IMR-90 (cell line): Measurements from ENCODE around the gene KRTAP9-2. TPM values are rescaled to one million over a fixed set of nuclear protein-coding genes. Genes with fewer than 3 reads are reported as not detected.

Experiments used
- ATAC-seq: fragments of 200-7000 bp; cut with Tn5 transposase; 2 replicates; pipeline ENCODE4 v1.9.1; 2020; ENCODE audit warnings: low read depth, mild to moderate bottlenecking, moderate library complexity
- BruUV-seq: library from RNA; stranded (reverse); fragments of 400-500 nt; replicated peaks from 2 replicates; lab custom pipeline; 2021; lab: Mats Ljungman, UMichigan
- CTCF ChIA-PET: fragments of 300-600 bp; formaldehyde crosslinking; extraction: SDS; loops from one replicate; lab custom pipeline; 2021; ENCODE audit warnings: antibody characterized with exemption; lab: Yijun Ruan, JAX
- POLR2A ChIA-PET: fragments of 300-600 bp; sonication (Branson Sonifier 250); formaldehyde crosslinking; loops from one replicate; lab custom pipeline; 2022; ENCODE audit warnings: antibody characterized with exemption; ENCODE audit not compliant: unreplicated experiment; lab: Charles Lee
- DNase-seq: peaks from one replicate; pipeline ENCODE4 v3.0.0; 2013
- H2AFZ ChIP-seq: replicated peaks from 2 replicates; pipeline ENCODE3; 2013; ENCODE audit warnings: low read length, mild to moderate bottlenecking; ENCODE audit not compliant: poor library complexity
- H2AK5ac ChIP-seq: 2 replicates; pipeline ENCODE4 v1.6.1; 2013; ENCODE audit warnings: low read depth, low read length, inconsistent platforms
- H2AK9ac ChIP-seq: replicated peaks from 2 replicates; pipeline ENCODE3; 2013; ENCODE audit warnings: mild to moderate bottlenecking, low read depth, low read length, moderate library complexity; ENCODE audit not compliant: poor library complexity
- H2BK120ac ChIP-seq: 2 replicates; pipeline ENCODE4 v1.6.1; 2013; ENCODE audit warnings: low read depth, low read length, inconsistent platforms
- H2BK15ac ChIP-seq: 3 replicates; pipeline ENCODE4 v1.6.1; 2013; ENCODE audit warnings: low read depth, low read length, inconsistent platforms
- H2BK20ac ChIP-seq: 2 replicates; pipeline ENCODE4 v1.6.1; 2013; ENCODE audit warnings: low read depth, mild to moderate bottlenecking, inconsistent platforms, low read length, moderate library complexity
- H2BK5ac ChIP-seq: 2 replicates; pipeline ENCODE4 v1.6.1; 2013; ENCODE audit warnings: mild to moderate bottlenecking, low read depth, low read length, inconsistent platforms; ENCODE audit not compliant: poor library complexity, severe bottlenecking
- H3K14ac ChIP-seq: replicated peaks from 2 replicates; pipeline ENCODE4 v1.6.1; 2013; ENCODE audit warnings: low read depth, low read length, inconsistent platforms
- H3K18ac ChIP-seq: 2 replicates; pipeline ENCODE4 v1.6.1; 2013; ENCODE audit warnings: low read depth, low read length, control low read depth
- H3K23ac ChIP-seq: 2 replicates; pipeline ENCODE4 v1.6.1; 2013; ENCODE audit warnings: low read depth, low read length, inconsistent platforms
- H3K27ac ChIP-seq: 2 replicates; pipeline ENCODE4 v1.5.1; 2013; ENCODE audit warnings: mild to moderate bottlenecking, control low read depth, low read length; ENCODE audit not compliant: insufficient read depth
- H3K27me3 ChIP-seq: 2 replicates; pipeline ENCODE4 v1.6.1; 2013; ENCODE audit warnings: low read length; ENCODE audit not compliant: control insufficient read depth, insufficient read depth
- H3K36me3 ChIP-seq: 2 replicates; pipeline ENCODE4 v1.6.1; 2013; ENCODE audit warnings: low read length, mixed read lengths; ENCODE audit not compliant: control insufficient read depth, insufficient read depth
- H3K4ac ChIP-seq: 2 replicates; pipeline ENCODE4 v1.6.1; 2013; ENCODE audit warnings: low read depth, low read length, inconsistent platforms
- H3K4me1 ChIP-seq: 2 replicates; pipeline ENCODE4 v1.6.1; 2013; ENCODE audit warnings: low read length, mixed read lengths; ENCODE audit not compliant: control insufficient read depth, insufficient read depth
- H3K4me2 ChIP-seq: 2 replicates; pipeline ENCODE4 v1.6.1; 2013; ENCODE audit warnings: low read depth, mild to moderate bottlenecking, control low read depth, low read length, moderate library complexity
- H3K4me3 ChIP-seq: 2 replicates; pipeline ENCODE4 v1.5.1; 2013; ENCODE audit warnings: low read depth, mild to moderate bottlenecking, control low read depth, low read length, moderate library complexity; ENCODE audit not compliant: insufficient read depth
- H3K56ac ChIP-seq: 2 replicates; pipeline ENCODE4 v1.6.1; 2013; ENCODE audit warnings: low read length, inconsistent platforms; ENCODE audit not compliant: insufficient read depth; ENCODE audit errors: extremely low read depth
- H3K79me1 ChIP-seq, 2 experiments: 2 replicates each; pipeline ENCODE4 v1.6.1; 2013; ENCODE audit warnings: low read length in 2 of 2, inconsistent platforms in 1 of 2, low read depth in 1 of 2
- H3K9ac ChIP-seq: 2 replicates; pipeline ENCODE4 v1.6.1; 2013; ENCODE audit warnings: low read depth, low read length, control low read depth
- H3K9me1 ChIP-seq: 2 replicates; pipeline ENCODE4 v1.6.1; 2013; ENCODE audit warnings: low read length, inconsistent platforms; ENCODE audit not compliant: insufficient read depth
- H3K9me3 ChIP-seq: 2 replicates; pipeline ENCODE4 v1.6.1; 2013; ENCODE audit warnings: low read length; ENCODE audit not compliant: control insufficient read depth, insufficient read depth
- H4K20me1 ChIP-seq: 2 replicates; pipeline ENCODE4 v1.6.1; 2013; ENCODE audit warnings: low read length, inconsistent platforms; ENCODE audit not compliant: insufficient read depth
- H4K5ac ChIP-seq: 2 replicates; pipeline ENCODE4 v1.6.1; 2013; ENCODE audit warnings: mild to moderate bottlenecking, low read depth, low read length, control low read depth
- H4K8ac ChIP-seq, 2 experiments: 2 replicates each; pipeline ENCODE4 v1.6.1; 2013; ENCODE audit warnings: low read depth in 2 of 2, low read length in 2 of 2, control low read depth in 1 of 2, inconsistent platforms in 1 of 2
- H4K91ac ChIP-seq: 2 replicates; pipeline ENCODE4 v1.6.1; 2013; ENCODE audit warnings: low read depth, low read length, inconsistent platforms; ENCODE audit not compliant: insufficient read depth
- ELK1 ChIP-seq: fragments of 150-350 bp; IDR thresholded peaks from 2 replicates; pipeline ENCODE4 v1.6.1; 2016; ENCODE audit warnings: low read depth, mild to moderate bottlenecking, low read length, moderate library complexity, borderline replicate concordance
- NFE2L2 ChIP-seq: fragments of 150-350 bp; IDR thresholded peaks from 2 replicates; pipeline ENCODE4 v1.6.1; 2016; ENCODE audit warnings: low read depth, mild to moderate bottlenecking, low read length
- SMC3 ChIP-seq: fragments of 150-350 bp; IDR thresholded peaks from 2 replicates; pipeline ENCODE4 v1.6.1; 2016; ENCODE audit warnings: low read depth, mild to moderate bottlenecking, antibody characterized with exemption, low read length, moderate library complexity
- WGBS, 2 experiments: methylation state at CpG; one replicate each; pipeline versions ENCODE4 v1.1.5 to v1.1.7; 2013; ENCODE audit warnings: missing lambda C conversion rate in 2 of 2; ENCODE audit not compliant: insufficient read length in 1 of 2; ENCODE audit errors: extremely low coverage in 2 of 2; 5-methylcytosine and 5-hydroxymethylcytosine counted together
- dilution Hi-C: fragments of 300-500 bp; cut with HindIII; formaldehyde crosslinking; loops from one replicate; pipeline ENCODE4 v1.14.3; 2018; ENCODE audit warnings: low sequenced_read_pairs; ENCODE audit not compliant: unreplicated experiment
- in situ Hi-C: fragments of 300-500 bp; cut with MboI; formaldehyde crosslinking; loops from 3 replicates; pipeline ENCODE4 v1.14.3; 2019; ENCODE audit warnings: low sequenced_read_pairs, inconsistent platforms, mixed read lengths
- intact Hi-C: fragments of 100-400 bp; cut with micrococcal nuclease; formaldehyde crosslinking; loops from 2 replicates; pipeline ENCODE4 v1.10.0; 2022
- polyA plus RNA-seq, 3 experiments: library from polyadenylated mRNA; depleted of rRNA; stranded (reverse); fragments of >200 nt; gene quantifications; 2 replicates each; pipeline ENCODE4 v1.2.3, GENCODE V29; 2012; ENCODE audit warnings: low replicate concordance in 1 of 3
- total RNA-seq: library from RNA; depleted of rRNA; stranded (reverse); fragments of >200 nt; gene quantifications from 2 replicates; pipeline ENCODE4 v1.2.3, GENCODE V29; 2012

Gene KRTAP9-2
- total and polyA plus RNA-seq, 2 of the 4 experiments (the other 2 are of a cell fraction): not detected

GRCh38 chr17:41223821-41224220 lies 2.6 kb upstream of the KRTAP9-2 start:
- H3K27ac ChIP-seq: no peak overlapping the region
- no peaks in the 10 kb centered on the region for H4K20me1 ChIP-seq
- BruUV-seq: no TSS peak
- ChIA-PET CTCF (no interaction called here), POLR2A (no interaction called here)
- H4K8ac ChIP-seq: no peak overlapping the region
- no peaks in the 10 kb centered on the region for H3K4me1 ChIP-seq
- no peak overlapping the region for H3K14ac ChIP-seq
- DNase-seq: peak; percentile 35
- no peak overlapping the region for H3K4me2 ChIP-seq
- H3K18ac ChIP-seq: no peak overlapping the region
- H2AFZ ChIP-seq: no peak overlapping the region
- no peak overlapping the region for H2BK20ac ChIP-seq
- H2BK15ac ChIP-seq: no peak overlapping the region
- peaks cover 4% of the 10 kb centered on the region; the same call in 1 of the 2 replicates for H3K27me3 ChIP-seq
- H3K79me1 ChIP-seq: no peaks in the 10 kb centered on the region
- no peak overlapping the region for H2AK9ac ChIP-seq
- no peaks in the 10 kb centered on the region for H3K36me3 ChIP-seq
- H2BK5ac ChIP-seq: no peak overlapping the region
- H3K4me3 ChIP-seq: no peak overlapping the region
- no peak overlapping the region for H3K9ac ChIP-seq
- no peaks in the 10 kb centered on the region; the same call in 1 of the 2 replicates for H3K9me1 ChIP-seq
- ATAC-seq: no peak
- WGBS, 2 experiments: no CpG with 5 or more reads among the region's 2 CpGs
- no peak overlapping the region for H2AK5ac ChIP-seq
- dilution Hi-C loops (no loop called here), intact Hi-C loops (no loop called here), in situ Hi-C loops (no loop called here)
- no peak overlapping the region for H3K56ac ChIP-seq
- H3K9me3 ChIP-seq: no peaks in the 10 kb centered on the region
- no peak overlapping the region for H4K91ac ChIP-seq
- H3K23ac ChIP-seq: no peak overlapping the region
- TF ChIP-seq NFE2L2 (0 out of 2 replicates have a peak, but pooled peaks have one; percentile 14), SMC3 (no peak), ELK1 (no peak)
- H2BK120ac ChIP-seq: no peak overlapping the region
- H4K5ac ChIP-seq: no peak overlapping the region
- no peak overlapping the region for H3K4ac ChIP-seq
